ENCODE results near the gene TBC1D7. TPM values are rescaled to one million over a fixed set of nuclear protein-coding genes. Genes with fewer than 3 reads are reported as not detected.

The TBC1D7 gene
- total RNA-seq, 1 experiment from 2014 or later = 32.1 TPM

GRCh38 chr6:13305288-13305687 is 23.0 kb downstream of the TBC1D7 start:
- BruUV-seq (replicated peaks) = no TSS peak
- ChIA-PET POLR2A (ENCODE audit: low non-redundant PET) (no interaction called here), CTCF (no interaction called here)
- Histone ChIP-seq H3K36me3 (ENCODE audit: insufficient read depth, low read length, poor library complexity, severe bottlenecking) (peaks cover 14% of the 10 kb centered on the region), H3K9me3 (ENCODE audit: low read depth, low read length, poor library complexity, severe bottlenecking) (no peaks in the 10 kb centered on the region), H3K27me3 (replicated peaks; ENCODE audit: insufficient read depth, low read depth, low read length, poor library complexity) (no peaks in the 10 kb centered on the region), H3K4me3 (ENCODE audit: low read depth, low read length, poor library complexity, severe bottlenecking) (no peak overlapping the region), H3K4me1 (ENCODE audit: insufficient read depth, low read length, poor library complexity, severe bottlenecking) (peaks cover 36% of the 10 kb centered on the region), H3K27ac (ENCODE audit: low read depth, low read length, poor library complexity, severe bottlenecking) (peak overlapping the region; percentile 76)
- TF ChIP-seq EZH2 (IDR thresholded peaks at IDR 0.05; ENCODE audit: borderline replicate concordance, low read depth, low read length, poor library complexity, severe bottlenecking) = no peak
- no peak for TF ChIP-seq CTCF (conservative IDR thresholded peaks at IDR 0.05; ENCODE audit: low read depth, low read length)
- DNase-seq (ENCODE audit: low spot score) = no peak
- intact Hi-C loops (cut with micrococcal nuclease; ENCODE audit: unreplicated experiment) = no loop called here

DNA sequence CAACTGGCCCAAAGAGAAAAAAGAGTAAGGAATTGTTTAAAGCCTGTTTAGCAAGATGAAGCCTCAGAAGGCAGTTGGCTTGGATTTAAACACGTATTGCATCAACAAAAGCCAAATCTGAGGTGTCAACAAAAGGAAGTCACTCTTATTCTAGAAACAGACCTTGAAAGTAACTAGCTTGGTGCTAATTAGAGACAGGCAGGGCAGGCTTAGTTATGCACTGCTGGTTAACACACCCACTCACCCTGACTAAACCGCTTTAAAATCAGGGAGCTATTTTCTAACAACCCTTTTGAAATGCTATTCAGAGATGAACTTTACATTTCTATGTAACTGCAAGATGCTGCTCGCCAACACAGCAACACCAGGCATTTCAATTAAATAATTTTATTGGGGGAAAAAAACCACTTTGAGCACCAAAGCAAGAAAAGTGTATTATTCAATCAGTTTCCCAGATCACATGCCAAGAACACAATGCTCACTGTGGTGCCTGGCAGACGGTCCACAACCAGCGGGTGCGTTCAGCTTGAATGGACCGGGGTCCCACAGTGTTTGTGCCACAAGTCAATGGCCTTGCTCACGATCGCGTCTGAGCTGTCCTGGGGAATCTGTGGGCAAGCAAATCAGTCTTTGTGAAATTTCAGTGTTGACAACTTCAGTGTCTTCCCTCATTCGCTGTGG is 23.6 kb downstream of the TBC1D7 start:
- TF ChIP-seq CTCF (conservative IDR thresholded peaks at IDR 0.05; ENCODE audit: low read depth, low read length) = no peak
- TF ChIP-seq EZH2 (IDR thresholded peaks at IDR 0.05; ENCODE audit: borderline replicate concordance, low read depth, low read length, poor library complexity, severe bottlenecking) = no peak
- peaks cover 36% of the 10 kb centered on the region for H3K4me1 ChIP-seq (ENCODE audit: insufficient read depth, low read length, poor library complexity, severe bottlenecking)
- H3K9me3 ChIP-seq (ENCODE audit: low read depth, low read length, poor library complexity, severe bottlenecking) = no peaks in the 10 kb centered on the region
- no peak overlapping the region for H3K4me3 ChIP-seq (ENCODE audit: low read depth, low read length, poor library complexity, severe bottlenecking)
- H3K36me3 ChIP-seq (ENCODE audit: insufficient read depth, low read length, poor library complexity, severe bottlenecking) = peaks cover 14% of the 10 kb centered on the region
- BruUV-seq (replicated peaks) = no TSS peak
- POLR2A ChIA-PET (ENCODE audit: low non-redundant PET) = no interaction called here
- no peaks in the 10 kb centered on the region for H3K27me3 ChIP-seq (replicated peaks; ENCODE audit: insufficient read depth, low read depth, low read length, poor library complexity)
- peak overlapping the region; percentile 76 for H3K27ac ChIP-seq (ENCODE audit: low read depth, low read length, poor library complexity, severe bottlenecking)
- CTCF ChIA-PET = interaction anchor here (0.6 to 1.1 kb wide), 2 partner anchors 43 to 234 kb away, joined by 3 to 5 read pairs; no protein-coding TSS in a partner anchor
- DNase-seq (ENCODE audit: low spot score) = peak; percentile 36
- intact Hi-C loops (cut with micrococcal nuclease; ENCODE audit: unreplicated experiment) = no loop called here

DNA sequence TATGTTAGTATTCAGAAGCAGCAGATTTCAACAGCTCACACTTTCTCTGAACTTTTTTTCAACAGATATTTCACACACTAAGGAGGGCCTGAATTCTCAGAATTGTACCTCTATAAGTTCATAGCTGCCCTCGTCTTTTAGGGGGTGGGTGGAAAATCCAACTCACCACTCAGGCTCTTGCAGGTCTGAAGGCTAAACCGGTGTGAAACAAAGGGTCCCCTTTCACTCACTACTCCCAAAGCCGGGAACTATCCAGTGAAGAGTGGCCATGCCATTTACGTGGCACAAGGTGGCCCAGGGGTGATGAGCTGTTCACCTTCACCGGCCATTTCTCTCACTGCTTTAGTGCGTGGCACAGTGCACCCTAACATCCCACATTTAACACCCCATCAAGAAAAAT is 24.2 kb downstream of the TBC1D7 start:
- H3K36me3 ChIP-seq (ENCODE audit: insufficient read depth, low read length, poor library complexity, severe bottlenecking) = peaks cover 14% of the 10 kb centered on the region
- ChIA-PET POLR2A (ENCODE audit: low non-redundant PET) (interaction anchor here (0.6 kb wide), 1 partner anchor 32 kb away, joined by 6 read pairs; no protein-coding TSS in a partner anchor), CTCF (interaction anchor here (0.6 to 1.1 kb wide), 2 partner anchors 43 to 234 kb away, joined by 3 to 5 read pairs; no protein-coding TSS in a partner anchor)
- no peak for DNase-seq (ENCODE audit: low spot score)
- peaks cover 36% of the 10 kb centered on the region for H3K4me1 ChIP-seq (ENCODE audit: insufficient read depth, low read length, poor library complexity, severe bottlenecking)
- no peaks in the 10 kb centered on the region for H3K9me3 ChIP-seq (ENCODE audit: low read depth, low read length, poor library complexity, severe bottlenecking)
- intact Hi-C loops (cut with micrococcal nuclease; ENCODE audit: unreplicated experiment) = no loop called here
- peak overlapping the region; percentile 76 for H3K27ac ChIP-seq (ENCODE audit: low read depth, low read length, poor library complexity, severe bottlenecking)
- TF ChIP-seq CTCF (conservative IDR thresholded peaks at IDR 0.05; ENCODE audit: low read depth, low read length) = no peak
- no peak for TF ChIP-seq EZH2 (IDR thresholded peaks at IDR 0.05; ENCODE audit: borderline replicate concordance, low read depth, low read length, poor library complexity, severe bottlenecking)
- H3K4me3 ChIP-seq (ENCODE audit: low read depth, low read length, poor library complexity, severe bottlenecking) = peak overlapping the region; percentile 3
- no peaks in the 10 kb centered on the region for H3K27me3 ChIP-seq (replicated peaks; ENCODE audit: insufficient read depth, low read depth, low read length, poor library complexity)
- BruUV-seq (replicated peaks) = no TSS peak

All from A673 (cell line).